Measurements from ENCODE around the gene DCC.

GRCh38 chr18:53028565-53028964 lies 688.6 kb downstream of the DCC start:
- TF ChIP-seq CREM (CRISPR knock-in tag; IDR thresholded peaks at IDR 0.05) (no peak), CTCF (IDR thresholded peaks at IDR 0.05) (no peak), SP1 (CRISPR knock-in tag; conservative IDR thresholded peaks at IDR 0.05) (no peak), ARID4B (CRISPR knock-in tag; IDR thresholded peaks at IDR 0.05; ENCODE audit: borderline replicate concordance) (no peak), E2F1 (CRISPR knock-in tag; IDR thresholded peaks at IDR 0.05) (no peak), ESRRA (CRISPR knock-in tag; IDR thresholded peaks at IDR 0.05; ENCODE audit: borderline replicate concordance) (no peak)
